ENCODE results near the gene GRPR.

GRCh38 chrX:16137416-16138107 is 14.2 kb downstream of the GRPR start:
- TF ChIP-seq CTCF (conservative IDR thresholded peaks at IDR 0.05 in 1 of 2, IDR thresholded peaks at IDR 0.05 in 1 of 2; ENCODE audit: low read depth in 1 of 2, low read length in 2 of 2) (no peak), EZH2 (IDR thresholded peaks at IDR 0.05; ENCODE audit: low read length, missing control alignments) (no peak)
